Prostate gland (tissue), 2 donors: ENCODE results near the gene USP40.

ENCODE experiments used
- CTCF ChIP-seq, 4 experiments: fragments of 200-600 bp in 2 of 4; fragments of 450-650 bp in 2 of 4; sonication (generic) in 2 of 4; IDR thresholded peaks; 1 replicate in 3 of 4; 2 replicates in 1 of 4; pipeline ENCODE4 v1.5.1; 2016 to 2019; ENCODE audit warnings: antibody characterized with exemption in 4 of 4, mild to moderate bottlenecking in 2 of 4, moderate library complexity in 2 of 4
- POLR2A ChIP-seq: fragments of 450-650 bp; IDR thresholded peaks from one replicate; pipeline ENCODE4 v1.6.1; 2016; ENCODE audit warnings: antibody characterized with exemption, mild to moderate bottlenecking

GRCh38 chr2:233513953-233514655, 52.5 kb downstream of the USP40 start:
- TF ChIP-seq POLR2A (no peak), CTCF (IDR thresholded peaks at IDR 0.05) (no peak)
